CD4-positive, alpha-beta memory T cell (primary cell): ENCODE data around the gene MACF1. TPM values are rescaled to one million over a fixed set of nuclear protein-coding genes. Genes with fewer than 3 reads are reported as not detected.
A peak's percentile ranks its signal among the peaks of the same experiment; 100 is the strongest.

Experiments
- CTCF ChIA-PET: fragments of 350-600 bp; sonication (Branson Sonifier 250); formaldehyde crosslinking; loops from one replicate; lab custom pipeline; 2021; ENCODE audit warnings: inconsistent platforms; ENCODE audit not compliant: partially characterized antibody; lab: Charles Lee
- POLR2A ChIA-PET: fragments of 350-600 bp; sonication (Branson Sonifier 250); formaldehyde crosslinking; loops from one replicate; lab custom pipeline; 2021; ENCODE audit not compliant: partially characterized antibody; lab: Charles Lee
- DNase-seq, 5 donors: peaks; one replicate each; pipeline versions ENCODE4 v3.0.0 to v3.0.0-alpha.2; 2020 to 2022; ENCODE audit warnings: mixed read lengths in 1 of 5
- H3K27ac ChIP-seq: one replicate; pipeline ENCODE4 v1.7.0; 2013; ENCODE audit warnings: low read depth, low read length
- H3K27me3 ChIP-seq: 2 replicates; pipeline ENCODE4 v1.7.0; 2013; ENCODE audit warnings: mild to moderate bottlenecking, low read length, moderate library complexity; ENCODE audit not compliant: insufficient read depth
- H3K36me3 ChIP-seq: 2 replicates; pipeline ENCODE4 v1.7.0; 2013; ENCODE audit warnings: mild to moderate bottlenecking, low read length, moderate library complexity; ENCODE audit not compliant: insufficient read depth
- H3K4me1 ChIP-seq: 2 replicates; pipeline ENCODE4 v1.7.0; 2013; ENCODE audit warnings: mild to moderate bottlenecking, low read length, moderate library complexity; ENCODE audit not compliant: insufficient read depth
- H3K4me3 ChIP-seq, 2 donors: one replicate each; pipeline ENCODE4 v1.7.0; 2013; ENCODE audit warnings: low read length in 2 of 2, mild to moderate bottlenecking in 1 of 2
- H3K9me3 ChIP-seq, 2 donors: one replicate each; pipeline ENCODE4 v1.7.0; 2013; ENCODE audit warnings: low read length in 2 of 2, control low read depth in 1 of 2; ENCODE audit not compliant: control insufficient read depth in 1 of 2
- H3K27ac Mint-ChIP-seq, 7 donors: one replicate each; pipeline ENCODE4 v1.8.0; 2020 to 2021; ENCODE audit warnings: mixed read lengths in 7 of 7, mild to moderate bottlenecking in 6 of 7, inconsistent platforms in 3 of 7, moderate library complexity in 3 of 7
- H3K27me3 Mint-ChIP-seq, 2 donors: one replicate each; pipeline ENCODE4 v1.8.0; 2020 to 2021; ENCODE audit warnings: mixed read lengths in 2 of 2
- H3K36me3 Mint-ChIP-seq, 2 donors: one replicate each; pipeline ENCODE4 v1.8.0; 2020 to 2021; ENCODE audit warnings: mixed read lengths in 2 of 2, inconsistent platforms in 1 of 2, mild to moderate bottlenecking in 1 of 2
- H3K4me1 Mint-ChIP-seq, 4 donors: one replicate each; pipeline ENCODE4 v1.8.0; 2020 to 2021; ENCODE audit warnings: mixed read lengths in 4 of 4, mild to moderate bottlenecking in 1 of 4
- H3K4me3 Mint-ChIP-seq, 8 donors: one replicate each; pipeline ENCODE4 v1.8.0; 2020 to 2021; ENCODE audit warnings: mixed read lengths in 8 of 8, mild to moderate bottlenecking in 7 of 8, moderate library complexity in 6 of 8, inconsistent platforms in 3 of 8
- H3K9me3 Mint-ChIP-seq, 8 donors: one replicate each; pipeline ENCODE4 v1.8.0; 2020 to 2021; ENCODE audit warnings: mixed read lengths in 8 of 8, mild to moderate bottlenecking in 5 of 8, inconsistent platforms in 3 of 8, moderate library complexity in 1 of 8
- intact Hi-C: fragments of 100-400 bp; cut with micrococcal nuclease; formaldehyde crosslinking; loops from one replicate; pipeline ENCODE4 v1.15.1; 2023
- polyA plus RNA-seq, 2 donors: library from polyadenylated mRNA; unstranded; fragments of 300-500 nt; fragmentation: Illumina TruSeq; gene quantifications; one replicate each; pipeline ENCODE4 v1.2.3, GENCODE V29; 2021
- total RNA-seq, 2 experiments: library from RNA; stranded (reverse); gene quantifications; one replicate each; pipeline ENCODE4 v1.2.3, GENCODE V29; 2021

MACF1 gene
- total and polyA plus RNA-seq, 4 experiments from 2014 or later: 6.8 to 387 (median 222) TPM

DNA sequence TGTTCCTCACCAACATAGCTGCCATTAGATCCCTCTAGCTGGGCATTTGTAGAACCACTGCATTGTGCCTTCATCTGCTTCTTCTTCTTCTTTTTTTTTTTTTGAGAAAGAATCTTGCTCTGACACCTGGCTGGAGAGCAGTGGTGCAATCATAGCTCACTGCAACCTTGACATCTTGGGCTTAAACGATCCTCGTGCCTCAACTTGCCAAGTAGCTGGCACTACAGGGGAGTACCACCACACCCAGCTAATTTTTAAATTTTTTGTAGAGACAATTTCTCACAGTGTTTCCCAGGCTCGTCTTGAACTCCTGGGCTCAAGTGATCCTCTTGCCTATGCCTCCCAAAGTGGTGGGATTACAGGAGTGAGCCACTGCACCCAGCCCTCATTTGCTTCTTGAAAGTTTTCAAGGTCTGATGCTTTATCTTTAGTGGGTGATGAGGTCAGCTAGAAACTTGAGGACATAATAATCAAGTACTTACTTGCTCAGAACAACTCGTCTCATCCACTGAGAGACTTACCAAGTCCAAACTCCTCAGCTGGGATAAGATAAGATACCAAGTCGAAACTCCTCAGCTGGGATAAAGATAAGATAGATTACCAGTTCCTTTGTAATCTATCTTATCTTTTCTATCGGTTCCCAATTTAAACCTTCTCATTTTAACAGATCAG is 71.5 kb downstream of the MACF1 start:
- no peak overlapping the region for H3K27ac ChIP-seq
- no peak for DNase-seq
- no peaks in the 10 kb centered on the region for H3K27me3 ChIP-seq
- peaks cover 50 to 72% (median 61%) of the 10 kb centered on the region in 4 donors for H3K4me1 Mint-ChIP-seq
- no peaks in the 10 kb centered on the region for H3K27me3 Mint-ChIP-seq
- intact Hi-C loops: no loop called here
- no peaks in the 10 kb centered on the region for H3K36me3 ChIP-seq
- H3K4me3 ChIP-seq: no peak overlapping the region
- H3K27ac Mint-ChIP-seq: peak overlapping the region in 6 of 7 donors; percentile 28 to 76 (median 64)
- H3K9me3 Mint-ChIP-seq: no peaks in the 10 kb centered on the region
- H3K4me1 ChIP-seq: peaks cover 70% of the 10 kb centered on the region
- peaks cover 0 to 20% of the 10 kb centered on the region in 2 donors for H3K36me3 Mint-ChIP-seq
- H3K9me3 ChIP-seq: no peaks in the 10 kb centered on the region
- ChIA-PET POLR2A (interaction anchor here (0.7 to 1.3 kb wide), 4 partner anchors 10 to 84 kb away, joined by 3 to 4 read pairs (median 3); no protein-coding TSS in a partner anchor), CTCF (interaction anchor here (4.7 kb wide), 1 partner anchor 83 kb away, joined by 36 read pairs; no protein-coding TSS in a partner anchor)
- no peak overlapping the region for H3K4me3 Mint-ChIP-seq

DNA sequence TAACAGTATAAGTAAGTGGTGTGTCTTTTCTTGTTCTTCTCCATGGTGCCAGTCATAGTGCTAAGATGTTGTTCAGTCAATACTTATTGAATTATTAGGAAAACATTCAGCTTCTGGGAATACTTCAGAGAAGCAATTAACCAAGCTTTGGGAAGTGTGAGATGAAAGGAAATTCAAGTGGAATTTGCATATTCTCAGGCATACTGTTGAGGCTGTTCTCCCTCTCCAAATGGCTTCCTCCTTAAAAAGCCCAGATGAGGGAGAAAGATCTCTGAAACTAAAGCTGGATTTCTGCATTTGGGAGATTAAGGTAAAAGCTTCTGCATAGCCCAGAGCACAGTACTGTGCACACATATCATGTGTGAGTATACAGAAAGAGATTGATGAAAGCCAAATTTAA is 73.4 kb downstream of the MACF1 start:
- Mint-ChIP-seq H3K4me1 (peaks cover 32 to 53% (median 42%) of the 10 kb centered on the region in 4 donors), H3K27me3 (no peaks in the 10 kb centered on the region), H3K36me3 (peaks cover 6 to 17% of the 10 kb centered on the region in 2 donors), H3K9me3 (no peaks in the 10 kb centered on the region), H3K27ac (peak overlapping the region in 6 of 7 donors; percentile 13 to 88 (median 76)), H3K4me3 (peak overlapping the region in 1 of 8 donors; percentile 23)
- intact Hi-C loops: no loop called here
- no peaks in the 10 kb centered on the region for H3K27me3 ChIP-seq
- H3K9me3 ChIP-seq: no peaks in the 10 kb centered on the region
- H3K36me3 ChIP-seq: peaks cover 13% of the 10 kb centered on the region
- no peak overlapping the region for H3K27ac ChIP-seq
- POLR2A ChIA-PET: interaction anchor here (1.1 to 1.3 kb wide), 4 partner anchors 8 to 86 kb away, joined by 3 to 5 read pairs (median 3); no protein-coding TSS in a partner anchor
- H3K4me3 ChIP-seq: no peak overlapping the region
- DNase-seq: no peak
- H3K4me1 ChIP-seq: peaks cover 51% of the 10 kb centered on the region
- CTCF ChIA-PET: interaction anchor here (1.0 to 4.7 kb wide), 4 partner anchors 19 to 94 kb away, joined by 3 to 36 read pairs (median 5); no protein-coding TSS in a partner anchor

GRCh38 chr1:39282537-39283216 is 78.2 kb downstream of the MACF1 start:
- intact Hi-C loops: no loop called here
- H3K4me1 ChIP-seq: peaks cover 16% of the 10 kb centered on the region
- H3K4me1 Mint-ChIP-seq: peaks cover 12 to 19% (median 18%) of the 10 kb centered on the region in 4 donors

DNA sequence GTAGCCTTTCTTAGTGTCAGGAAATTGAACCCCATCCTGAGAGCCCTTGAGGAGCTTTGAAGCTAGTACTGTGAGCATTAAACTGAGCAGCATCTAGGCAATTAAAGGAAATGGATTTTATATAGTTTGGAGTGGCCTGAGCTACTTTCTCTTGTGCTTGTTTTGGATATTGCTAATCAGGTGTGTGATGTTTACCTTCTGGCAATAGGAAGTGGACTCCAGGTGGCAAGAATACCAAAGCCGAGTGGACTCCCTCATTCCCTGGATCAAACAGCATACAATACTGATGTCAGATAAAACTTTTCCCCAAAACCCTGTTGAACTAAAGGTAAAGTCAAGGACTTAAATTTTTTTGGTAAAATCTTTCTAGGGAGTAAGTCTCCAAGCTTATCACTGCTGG is 79.4 kb downstream of the MACF1 start:
- Histone ChIP-seq H3K4me1 (peaks cover 4% of the 10 kb centered on the region), H3K9me3 (no peaks in the 10 kb centered on the region), H3K36me3 (peaks cover 61% of the 10 kb centered on the region), H3K27ac (no peak overlapping the region), H3K4me3 (no peak overlapping the region), H3K27me3 (no peaks in the 10 kb centered on the region)
- no peak overlapping the region for H3K4me3 Mint-ChIP-seq
- H3K27ac Mint-ChIP-seq: peak overlapping the region in 4 of 7 donors; percentile 14 to 62 (median 44)
- H3K36me3 Mint-ChIP-seq: peaks cover 39 to 60% of the 10 kb centered on the region in 2 donors
- POLR2A ChIA-PET: no interaction called here
- CTCF ChIA-PET: interaction anchor here (1.2 to 1.5 kb wide), 3 partner anchors 91 to 185 kb away, joined by 5 to 9 read pairs (median 5); no protein-coding TSS in a partner anchor
- H3K4me1 Mint-ChIP-seq: peaks cover 3 to 8% (median 6%) of the 10 kb centered on the region in 4 donors
- intact Hi-C loops: no loop called here
- no peak for DNase-seq
- no peaks in the 10 kb centered on the region for H3K27me3 Mint-ChIP-seq
- no peaks in the 10 kb centered on the region for H3K9me3 Mint-ChIP-seq

More at GRCh38 chr1:39282537-39283216, 78.2 kb downstream of the MACF1 start:
- Mint-ChIP-seq H3K36me3 (peaks cover 34 to 57% of the 10 kb centered on the region in 2 donors), H3K27me3 (no peaks in the 10 kb centered on the region), H3K27ac (peak overlapping the region; percentile 18 to 86 (median 57)), H3K4me3 (no peak overlapping the region), H3K9me3 (no peaks in the 10 kb centered on the region)
- Histone ChIP-seq H3K9me3 (no peaks in the 10 kb centered on the region), H3K36me3 (peaks cover 57% of the 10 kb centered on the region), H3K27me3 (no peaks in the 10 kb centered on the region), H3K4me3 (no peak overlapping the region), H3K27ac (no peak overlapping the region)
- ChIA-PET CTCF (interaction anchor here (0.6 to 1.5 kb wide), 2 partner anchors 90 to 100 kb away, joined by 3 to 9 read pairs; no protein-coding TSS in a partner anchor), POLR2A (no interaction called here)
- DNase-seq: no peak

- no peaks in the 10 kb centered on the region for H3K9me3 ChIP-seq
- POLR2A ChIA-PET: no interaction called here
- peaks cover 60 to 77% of the 10 kb centered on the region in 2 donors for H3K36me3 Mint-ChIP-seq
- no peaks in the 10 kb centered on the region for H3K9me3 Mint-ChIP-seq
- H3K4me3 Mint-ChIP-seq: no peak overlapping the region
- peaks cover 0 to 7% (median 2%) of the 10 kb centered on the region in 4 donors for H3K4me1 Mint-ChIP-seq
- no peaks in the 10 kb centered on the region for H3K4me1 ChIP-seq
- H3K27me3 Mint-ChIP-seq: no peaks in the 10 kb centered on the region
- H3K4me3 ChIP-seq: no peak overlapping the region
- H3K36me3 ChIP-seq: peaks cover 64% of the 10 kb centered on the region
- CTCF ChIA-PET: interaction anchor here (1.2 kb wide), 1 partner anchor 95 kb away, joined by 6 read pairs; no protein-coding TSS in a partner anchor
- H3K27ac Mint-ChIP-seq: no peak overlapping the region
- no peak overlapping the region for H3K27ac ChIP-seq
- intact Hi-C loops: no loop called here
- no peak for DNase-seq
- H3K27me3 ChIP-seq: no peaks in the 10 kb centered on the region
Observed at GRCh38 chr1:39287541-39287940, 83.0 kb downstream of the MACF1 start.

GRCh38 chr1:39288735-39289465 is 84.4 kb downstream of the MACF1 start:
- DNase-seq: no peak
- Mint-ChIP-seq H3K4me3 (no peak overlapping the region), H3K4me1 (peaks cover 0 to 7% (median 2%) of the 10 kb centered on the region in 4 donors), H3K9me3 (no peaks in the 10 kb centered on the region), H3K27ac (peak overlapping the region in 1 of 7 donors; percentile 17), H3K27me3 (no peaks in the 10 kb centered on the region), H3K36me3 (peaks cover 60 to 77% of the 10 kb centered on the region in 2 donors)
- H3K4me3 ChIP-seq: no peak overlapping the region
- peaks cover 64% of the 10 kb centered on the region for H3K36me3 ChIP-seq
- POLR2A ChIA-PET: no interaction called here
- CTCF ChIA-PET: interaction anchor here (1.5 to 3.0 kb wide), 2 partner anchors 96 to 122 kb away, joined by 4 to 9 read pairs; no protein-coding TSS in a partner anchor
- H3K4me1 ChIP-seq: no peaks in the 10 kb centered on the region
- no peaks in the 10 kb centered on the region for H3K9me3 ChIP-seq
- H3K27ac ChIP-seq: no peak overlapping the region
- intact Hi-C loops: no loop called here
- H3K27me3 ChIP-seq: no peaks in the 10 kb centered on the region
